Left ventricle myocardium inferior (tissue), 1 donor: ENCODE data around the gene F7. TPM values are rescaled to one million over a fixed set of nuclear protein-coding genes. Genes with fewer than 3 reads are reported as not detected.

ENCODE experiments used
- DNase-seq: peaks from one replicate; pipeline ENCODE4 v3.0.0-alpha.2; 2020
- H3K27ac ChIP-seq: fragments of 200-600 bp; replicated peaks from 2 replicates; pipeline ENCODE4 v1.8.0; 2021
- H3K27me3 ChIP-seq: fragments of 200-600 bp; 2 replicates; pipeline ENCODE4 v1.8.0; 2021; ENCODE audit warnings: low read depth
- H3K36me3 ChIP-seq: fragments of 200-600 bp; 2 replicates; pipeline ENCODE4 v1.8.0; 2021
- H3K4me1 ChIP-seq: fragments of 200-600 bp; 2 replicates; pipeline ENCODE4 v1.8.0; 2021
- H3K4me3 ChIP-seq: fragments of 200-600 bp; 2 replicates; pipeline ENCODE4 v1.8.0; 2021; ENCODE audit warnings: mild to moderate bottlenecking, moderate library complexity
- H3K9me3 ChIP-seq: fragments of 200-600 bp; replicated peaks from 2 replicates; pipeline ENCODE4 v1.8.0; 2021
- CTCF ChIP-seq: fragments of 200-600 bp; IDR thresholded peaks from 2 replicates; pipeline ENCODE4 v1.8.0; 2021; ENCODE audit warnings: antibody characterized with exemption, mild to moderate bottlenecking, borderline replicate concordance
- intact Hi-C: fragments of 100-400 bp; cut with micrococcal nuclease; formaldehyde crosslinking; loops from one replicate; pipeline ENCODE4 v1.11.0; 2022
- total RNA-seq: library from RNA; stranded (reverse); fragmentation: NEBNext Ultra II Directional; extraction: Animal tissue kit (Norgen Biotek cat#: 25700); gene quantifications from one replicate; pipeline ENCODE4 v1.2.1, GENCODE V29; 2021
- donor health status: DM: no; HTN: yes; CAD: no; lungs with severe emphysema.

The F7 gene
- total RNA-seq, 1 donor from 2014 or later: not detected

GRCh38 chr13:113120300-113121182, 14.9 kb downstream of the F7 start:
- DNase-seq: no peak
- Histone ChIP-seq H3K4me1 (peaks cover 12% of the 10 kb centered on the region), H3K9me3 (no peaks in the 10 kb centered on the region), H3K27ac (no peak overlapping the region), H3K4me3 (no peak overlapping the region), H3K36me3 (no peaks in the 10 kb centered on the region), H3K27me3 (no peaks in the 10 kb centered on the region)
- intact Hi-C loops: no loop called here
- TF ChIP-seq CTCF: no peak

- no peak overlapping the region for H3K27ac ChIP-seq
- DNase-seq: no peak
- intact Hi-C loops: no loop called here
Observed at GRCh38 chr13:113121183-113121927, 15.8 kb downstream of the F7 start.

DNA sequence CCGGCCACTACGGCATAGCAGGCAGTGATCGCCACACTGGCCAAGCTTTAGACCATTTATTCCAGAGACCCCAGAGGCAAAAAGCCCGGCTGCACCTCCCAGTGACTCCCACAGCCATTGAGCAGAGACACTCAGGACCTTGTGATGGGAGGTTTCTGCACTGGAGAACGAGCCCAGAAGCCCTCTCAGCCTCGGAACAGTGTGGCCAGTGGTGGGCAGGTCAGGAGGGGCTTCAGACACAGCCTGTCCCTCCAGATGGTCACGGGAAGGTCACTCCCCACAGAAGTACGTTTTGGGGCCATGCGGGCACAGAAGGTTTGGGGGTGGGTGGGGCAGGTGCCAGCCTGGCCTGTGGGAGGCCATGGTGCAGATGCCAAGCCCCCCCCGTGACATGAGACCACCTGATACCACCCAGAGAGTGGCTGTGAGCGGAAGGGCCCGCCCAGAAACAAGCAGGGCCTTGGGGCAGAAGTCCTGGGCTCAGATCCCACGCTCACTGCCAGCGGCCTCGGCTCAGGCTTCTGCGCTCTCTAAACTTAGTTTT, 16.4 kb downstream of the F7 start:
- Histone ChIP-seq H3K9me3 (no peaks in the 10 kb centered on the region), H3K27ac (peak overlapping the region; percentile 60), H3K4me3 (peak overlapping the region; percentile 56), H3K4me1 (peaks cover 12% of the 10 kb centered on the region), H3K27me3 (no peaks in the 10 kb centered on the region), H3K36me3 (no peaks in the 10 kb centered on the region)
- intact Hi-C loops: no loop called here
- DNase-seq: no peak
- no peak for TF ChIP-seq CTCF

More at GRCh38 chr13:113121183-113121927, 15.8 kb downstream of the F7 start:
- no peaks in the 10 kb centered on the region for H3K27me3 ChIP-seq
- H3K36me3 ChIP-seq: no peaks in the 10 kb centered on the region
- no peak for TF ChIP-seq CTCF
- peaks cover 12% of the 10 kb centered on the region for H3K4me1 ChIP-seq
- no peaks in the 10 kb centered on the region for H3K9me3 ChIP-seq
- H3K4me3 ChIP-seq: no peak overlapping the region

DNA sequence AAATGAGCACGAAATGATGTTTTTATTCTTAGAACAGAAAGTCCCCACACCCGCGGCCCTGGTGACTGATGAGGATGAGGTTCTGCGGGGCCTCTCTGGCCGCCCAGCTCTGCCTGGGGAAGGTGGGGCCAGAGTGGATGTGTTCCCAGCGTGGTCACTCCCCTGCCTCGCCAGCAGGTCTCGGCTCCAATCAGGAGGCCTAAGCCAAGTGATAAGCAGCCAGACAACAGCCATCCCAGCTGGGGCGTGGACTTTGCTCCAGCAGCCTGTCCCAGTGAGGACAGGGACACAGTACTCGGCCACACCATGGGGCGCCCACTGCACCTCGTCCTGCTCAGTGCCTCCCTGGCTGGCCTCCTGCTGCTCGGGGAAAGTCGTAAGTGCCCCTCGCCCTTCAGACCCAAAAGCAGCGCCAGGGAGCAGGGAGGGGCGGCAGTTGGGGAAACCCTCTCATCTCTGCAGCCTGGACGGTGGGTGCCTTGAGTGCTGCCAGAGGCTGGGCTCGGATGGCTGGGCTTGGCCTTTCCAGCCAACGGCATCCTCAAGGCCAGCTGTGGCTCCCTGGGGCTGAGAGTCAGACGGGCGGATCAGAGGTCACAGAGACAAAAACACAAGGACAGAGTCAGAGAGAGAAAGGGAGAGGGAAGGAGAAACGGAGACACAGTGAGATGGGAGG, 17.1 kb downstream of the F7 start, which contains the start of gene F10:
Gene F10 (plus strand): TSS at position 250 of the 676 bp plus-strand sequence. CDS start 57 bp downstream, at position 307.
- peak; percentile 34 for TF ChIP-seq CTCF
- peak within 1 kb of the TSS; percentile 60 for H3K27ac ChIP-seq
- H3K4me3 ChIP-seq: peak within 1 kb of the TSS; percentile 56
- intact Hi-C loops: no loop called here
- H3K27me3 ChIP-seq: no peaks in the 10 kb centered on the region
- H3K36me3 ChIP-seq: no peaks in the 10 kb centered on the region
- H3K4me1 ChIP-seq: peaks cover 12% of the 10 kb centered on the region
- peak; percentile 70 for DNase-seq
- H3K9me3 ChIP-seq: no peaks in the 10 kb centered on the region
